ENCODE measurements around the gene INSYN2A. TPM values are rescaled to one million over a fixed set of nuclear protein-coding genes. Genes with fewer than 3 reads are reported as not detected.

The INSYN2A gene
- polyA plus RNA-seq, 1 experiment: 0.04 TPM

DNA sequence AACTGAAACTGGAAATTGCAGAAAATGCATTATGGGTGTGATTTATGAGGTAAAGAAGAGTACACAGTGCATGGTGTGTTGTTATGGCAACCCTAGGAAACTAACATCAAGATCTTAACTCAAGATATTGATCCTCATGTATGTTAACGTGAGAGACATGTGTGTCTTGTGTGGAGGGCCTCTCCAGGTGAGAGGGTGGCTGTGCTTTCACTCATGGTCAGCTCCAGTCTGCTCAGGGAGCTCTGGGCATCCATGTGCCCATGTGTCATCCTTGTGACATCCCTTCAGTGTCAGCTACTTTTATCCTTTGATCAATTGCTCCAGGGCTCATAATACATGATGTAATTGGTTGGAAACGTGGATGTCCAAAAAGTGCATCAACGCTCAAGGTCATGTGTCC lies 24.9 kb upstream of the INSYN2A start:
- TF ChIP-seq, protein P1, sequence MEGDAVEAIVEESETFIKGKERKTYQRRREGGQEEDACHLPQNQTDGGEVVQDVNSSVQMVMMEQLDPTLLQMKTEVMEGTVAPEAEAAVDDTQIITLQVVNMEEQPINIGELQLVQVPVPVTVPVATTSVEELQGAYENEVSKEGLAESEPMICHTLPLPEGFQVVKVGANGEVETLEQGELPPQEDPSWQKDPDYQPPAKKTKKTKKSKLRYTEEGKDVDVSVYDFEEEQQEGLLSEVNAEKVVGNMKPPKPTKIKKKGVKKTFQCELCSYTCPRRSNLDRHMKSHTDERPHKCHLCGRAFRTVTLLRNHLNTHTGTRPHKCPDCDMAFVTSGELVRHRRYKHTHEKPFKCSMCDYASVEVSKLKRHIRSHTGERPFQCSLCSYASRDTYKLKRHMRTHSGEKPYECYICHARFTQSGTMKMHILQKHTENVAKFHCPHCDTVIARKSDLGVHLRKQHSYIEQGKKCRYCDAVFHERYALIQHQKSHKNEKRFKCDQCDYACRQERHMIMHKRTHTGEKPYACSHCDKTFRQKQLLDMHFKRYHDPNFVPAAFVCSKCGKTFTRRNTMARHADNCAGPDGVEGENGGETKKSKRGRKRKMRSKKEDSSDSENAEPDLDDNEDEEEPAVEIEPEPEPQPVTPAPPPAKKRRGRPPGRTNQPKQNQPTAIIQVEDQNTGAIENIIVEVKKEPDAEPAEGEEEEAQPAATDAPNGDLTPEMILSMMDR (IDR thresholded peaks at IDR 0.05; ENCODE audit: insufficient read depth, low read depth, low read length): no peak
- Histone ChIP-seq H3K4me3 (ENCODE audit: low read depth, low read length) (no peak overlapping the region), H3K27me3 (ENCODE audit: control insufficient read depth, insufficient read depth, low read length) (no peaks in the 10 kb centered on the region), H3K36me3 (ENCODE audit: control insufficient read depth, insufficient read depth, low read length) (no peaks in the 10 kb centered on the region)
- CTCF ChIA-PET: interaction anchor here (1.7 kb wide), 1 partner anchor 16 kb away, joined by 3 read pairs; no protein-coding TSS in a partner anchor
- POLR2A ChIA-PET: no interaction called here
- no peak for DNase-seq (ENCODE audit: low read depth)

- no peak for DNase-seq (ENCODE audit: low read depth)
- ChIA-PET POLR2A (no interaction called here), CTCF (no interaction called here)
- H3K4me3 ChIP-seq (ENCODE audit: low read depth, low read length): no peak overlapping the region
- TF ChIP-seq, protein P1 (IDR thresholded peaks at IDR 0.05; ENCODE audit: insufficient read depth, low read depth, low read length): no peak
- H3K36me3 ChIP-seq (ENCODE audit: control insufficient read depth, insufficient read depth, low read length): no peaks in the 10 kb centered on the region
- H3K27me3 ChIP-seq (ENCODE audit: control insufficient read depth, insufficient read depth, low read length): no peaks in the 10 kb centered on the region
These were observed 22.3 kb upstream of the INSYN2A start for GRCh38 chr10:127218658-127219057.

DNA sequence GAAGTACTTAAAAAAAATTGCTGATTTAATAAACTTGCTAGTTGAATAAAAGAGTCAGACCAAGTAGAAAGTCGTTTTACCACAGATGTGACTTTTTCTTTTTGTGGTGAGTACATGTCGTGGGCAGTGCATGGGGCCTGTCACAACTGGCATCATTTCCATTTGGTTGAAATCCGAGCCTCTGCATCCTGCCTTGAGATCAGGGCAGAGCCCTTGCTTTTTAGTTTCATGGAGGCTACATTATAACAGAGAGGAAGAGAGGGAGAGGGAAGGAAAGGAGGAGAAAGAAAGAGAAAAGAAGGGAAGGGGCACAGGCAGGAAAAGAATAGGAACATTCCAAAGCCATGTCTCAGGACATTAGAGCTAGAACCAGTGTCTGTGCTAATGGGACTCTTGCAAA lies 20.4 kb upstream of the INSYN2A start:
- no peaks in the 10 kb centered on the region for H3K36me3 ChIP-seq (ENCODE audit: control insufficient read depth, insufficient read depth, low read length)
- H3K27me3 ChIP-seq (ENCODE audit: control insufficient read depth, insufficient read depth, low read length): no peaks in the 10 kb centered on the region
- CTCF ChIA-PET: interaction anchor here (0.6 to 1.9 kb wide), 4 partner anchors 9 to 241 kb away, joined by 3 to 7 read pairs (median 4); no protein-coding TSS in a partner anchor
- no peak for DNase-seq (ENCODE audit: low read depth)
- H3K4me3 ChIP-seq (ENCODE audit: low read depth, low read length): no peak overlapping the region
- TF ChIP-seq, protein P1 (IDR thresholded peaks at IDR 0.05; ENCODE audit: insufficient read depth, low read depth, low read length): no peak
- POLR2A ChIA-PET: no interaction called here

DNA sequence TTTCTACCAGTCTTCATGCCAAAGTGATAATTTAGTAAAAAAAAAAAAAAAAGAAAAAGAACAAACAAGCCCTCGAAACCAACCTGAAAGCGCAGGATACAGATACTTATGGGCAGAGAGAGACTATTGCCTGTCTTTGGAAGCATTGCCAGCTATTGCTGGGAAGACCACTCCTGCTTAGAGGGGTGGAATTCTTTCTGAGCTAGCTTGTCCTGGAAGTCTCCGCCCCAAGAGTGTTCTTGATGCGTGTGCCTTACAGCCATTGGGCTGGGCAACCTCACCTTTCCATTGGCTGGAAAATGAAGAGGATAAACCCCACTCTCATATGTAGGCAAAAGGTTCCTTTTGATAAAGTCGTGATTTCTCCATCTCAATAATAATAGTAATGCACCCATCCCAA lies 19.9 kb upstream of the INSYN2A start:
- CTCF ChIA-PET: interaction anchor here (0.7 to 1.9 kb wide), 3 partner anchors 8 to 22 kb away, joined by 3 to 7 read pairs (median 4); no protein-coding TSS in a partner anchor
- no peaks in the 10 kb centered on the region for H3K36me3 ChIP-seq (ENCODE audit: control insufficient read depth, insufficient read depth, low read length)

DNA sequence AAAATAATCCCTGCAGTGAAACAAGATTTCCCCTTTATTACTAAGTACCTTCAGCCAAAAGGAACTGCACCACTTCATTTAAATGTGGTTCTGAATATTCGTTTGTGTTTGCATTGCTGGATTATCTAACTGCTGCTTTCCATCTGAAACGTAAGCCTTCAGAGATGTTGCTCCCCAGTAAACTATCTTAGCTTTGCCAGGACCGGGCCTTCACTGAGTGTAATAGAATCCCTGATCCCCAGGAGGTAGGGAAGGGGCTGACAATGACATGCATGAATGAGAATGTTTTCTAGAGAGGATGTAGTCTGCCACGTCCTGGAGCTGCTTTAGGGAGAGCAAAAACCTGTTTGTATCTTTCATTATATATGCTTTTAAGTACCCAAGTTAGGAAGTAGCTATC lies 19.5 kb upstream of the INSYN2A start:
- Histone ChIP-seq H3K4me3 (ENCODE audit: low read depth, low read length) (no peak overlapping the region), H3K27me3 (ENCODE audit: control insufficient read depth, insufficient read depth, low read length) (no peaks in the 10 kb centered on the region), H3K36me3 (ENCODE audit: control insufficient read depth, insufficient read depth, low read length) (no peaks in the 10 kb centered on the region)
- ChIA-PET POLR2A (no interaction called here), CTCF (interaction anchor here (1.4 to 1.9 kb wide), 2 partner anchors 8 to 12 kb away, joined by 4 to 7 read pairs; no protein-coding TSS in a partner anchor)
- TF ChIP-seq, protein P1 (IDR thresholded peaks at IDR 0.05; ENCODE audit: insufficient read depth, low read depth, low read length): no peak
- no peak for DNase-seq (ENCODE audit: low read depth)

More for the DNA sequence above, 19.9 kb upstream of the INSYN2A start:
- H3K27me3 ChIP-seq (ENCODE audit: control insufficient read depth, insufficient read depth, low read length): no peaks in the 10 kb centered on the region
- TF ChIP-seq, protein P1 (IDR thresholded peaks at IDR 0.05; ENCODE audit: insufficient read depth, low read depth, low read length): no peak
- POLR2A ChIA-PET: no interaction called here
- H3K4me3 ChIP-seq (ENCODE audit: low read depth, low read length): no peak overlapping the region
- DNase-seq (ENCODE audit: low read depth): no peak
